HG02938 (cell line): Measurements from ENCODE around the gene SETBP1.
A peak's percentile ranks its signal among the peaks of the same experiment; 100 is the strongest.
"Not testable (repeated sequence)": the region's sequence is repeated elsewhere in the genome, so short reads cannot be mapped to it uniquely, and the experiment has no call there.

Experiments used
- ATAC-seq: cut with Tn5 transposase; IDR thresholded peaks from one replicate; pipeline ENCODE4 v1.9.1; 2021; ENCODE audit warnings: mild to moderate bottlenecking, moderate library complexity; ENCODE audit not compliant: unreplicated experiment

Gene SETBP1

GRCh38 chr18:44786688-44787087, 106.0 kb downstream of the SETBP1 start:
- peak; percentile 93 for ATAC-seq

DNA sequence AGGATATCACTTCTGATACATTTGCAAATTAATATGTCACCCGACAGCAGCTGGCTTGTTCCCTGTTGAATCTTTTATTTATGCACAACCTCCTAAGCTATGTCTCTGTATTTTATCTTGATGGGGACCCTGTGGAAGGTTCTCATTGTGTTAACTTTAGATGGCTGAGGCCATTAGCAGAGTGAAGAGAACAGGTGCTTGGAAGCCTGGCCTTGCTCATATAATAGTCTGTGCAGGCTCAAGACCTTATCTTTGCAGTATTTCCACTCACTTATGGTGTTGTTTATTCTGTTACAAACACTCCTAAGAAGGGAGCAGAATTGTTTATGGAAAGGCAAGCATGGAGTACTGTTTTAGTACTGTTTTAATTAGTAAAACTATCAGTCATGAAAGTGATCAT, 107.6 kb downstream of the SETBP1 start:
- ATAC-seq, result no peak

DNA sequence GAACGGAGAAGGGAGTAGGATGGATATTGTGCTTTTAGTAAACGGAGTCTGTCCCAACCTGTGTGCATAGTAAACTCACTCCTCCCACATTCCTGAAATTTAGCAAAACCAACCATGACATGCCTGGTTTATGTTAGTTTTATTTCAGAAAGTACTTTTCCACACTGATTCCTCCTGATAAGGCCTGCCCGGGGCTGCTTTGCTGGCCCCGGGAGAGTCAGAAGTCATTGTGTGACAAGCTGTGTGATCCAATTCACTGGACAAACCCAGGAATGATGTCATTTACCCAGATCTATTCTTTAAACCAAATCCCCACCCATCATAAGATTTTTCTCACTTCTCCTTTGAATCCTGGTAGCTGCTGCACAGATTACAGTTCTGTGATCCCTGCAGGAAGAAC, 109.0 kb downstream of the SETBP1 start:
- no peak for ATAC-seq

GRCh38 chr18:44790860-44791259, 110.2 kb downstream of the SETBP1 start:
- ATAC-seq, result no peak

DNA sequence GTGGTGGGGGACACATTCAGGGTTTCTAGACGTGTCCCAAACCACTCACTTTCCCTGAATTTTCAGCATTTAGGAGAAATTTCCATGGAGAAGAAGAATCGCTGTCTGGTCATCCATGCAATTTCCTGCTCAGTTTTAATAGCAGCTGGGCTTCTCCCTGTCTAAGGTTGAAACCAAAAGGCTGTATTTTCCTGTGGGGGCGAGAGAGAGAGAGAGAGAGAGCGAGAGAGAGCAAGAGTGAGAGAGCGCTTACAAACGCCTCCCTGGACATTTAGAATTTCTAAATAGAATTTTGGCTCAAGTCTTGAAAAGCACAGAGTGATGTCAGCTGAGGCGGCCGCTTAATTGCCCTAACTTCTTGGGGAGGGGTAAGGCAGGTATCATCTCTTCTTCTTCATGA, 110.8 kb downstream of the SETBP1 start:
- no peak for ATAC-seq

DNA sequence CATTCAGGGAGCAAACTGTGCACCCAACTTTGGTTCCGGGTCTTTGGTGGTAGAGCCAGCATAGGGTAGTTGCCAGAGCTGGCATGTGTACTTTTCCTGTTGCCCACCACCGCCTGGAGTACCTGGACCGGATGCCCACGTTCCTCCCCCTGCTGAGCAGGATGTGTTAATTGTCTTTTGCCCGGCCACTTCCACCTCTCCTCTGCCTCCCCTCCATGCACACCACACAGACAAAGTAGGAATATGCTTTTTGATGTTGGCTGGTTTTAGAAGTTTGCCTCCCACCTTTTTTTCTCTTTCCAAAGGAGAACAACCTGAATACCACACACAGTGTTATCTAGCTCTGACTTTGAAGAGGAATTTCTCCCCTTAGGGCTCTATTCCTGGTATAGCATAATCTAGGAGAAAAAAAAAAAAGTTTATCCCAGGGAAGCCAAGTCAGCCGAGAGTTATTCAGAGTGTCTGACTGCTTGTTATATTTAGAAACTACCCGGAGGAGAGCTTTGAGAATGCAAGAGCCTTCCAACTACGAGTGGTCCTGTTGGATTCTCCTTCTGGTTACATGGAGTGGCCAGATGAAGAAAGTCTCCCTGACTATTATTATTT, 111.9 kb downstream of the SETBP1 start:
- ATAC-seq, result no peak

GRCh38 chr18:44793194-44793593, 112.5 kb downstream of the SETBP1 start:
- no peak for ATAC-seq

DNA sequence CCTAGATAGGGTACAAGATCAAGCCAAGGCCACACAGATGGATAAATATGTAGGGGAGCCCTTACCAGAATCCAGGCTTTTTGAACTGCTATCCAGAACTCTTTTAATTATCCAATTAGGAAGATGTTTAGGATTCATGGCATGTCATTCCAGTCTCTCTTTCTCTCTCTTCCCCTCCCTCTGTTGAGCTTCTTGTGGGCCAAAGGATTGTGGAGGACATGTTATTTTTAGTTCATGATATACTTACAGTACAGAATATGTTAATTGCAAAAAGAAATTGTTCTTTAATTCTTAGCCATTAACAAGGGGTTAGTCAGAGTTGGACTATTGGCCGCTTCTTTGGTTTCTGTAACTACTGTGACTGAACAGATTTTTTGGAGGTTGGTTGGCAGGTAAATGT, 113.0 kb downstream of the SETBP1 start:
- ATAC-seq, result no peak

- no peak for ATAC-seq
Measured at GRCh38 chr18:44795241-44795640, 114.6 kb downstream of the SETBP1 start.

- peak; percentile 34 for ATAC-seq
Measured at GRCh38 chr18:44796429-44797428, 116.0 kb downstream of the SETBP1 start.

DNA sequence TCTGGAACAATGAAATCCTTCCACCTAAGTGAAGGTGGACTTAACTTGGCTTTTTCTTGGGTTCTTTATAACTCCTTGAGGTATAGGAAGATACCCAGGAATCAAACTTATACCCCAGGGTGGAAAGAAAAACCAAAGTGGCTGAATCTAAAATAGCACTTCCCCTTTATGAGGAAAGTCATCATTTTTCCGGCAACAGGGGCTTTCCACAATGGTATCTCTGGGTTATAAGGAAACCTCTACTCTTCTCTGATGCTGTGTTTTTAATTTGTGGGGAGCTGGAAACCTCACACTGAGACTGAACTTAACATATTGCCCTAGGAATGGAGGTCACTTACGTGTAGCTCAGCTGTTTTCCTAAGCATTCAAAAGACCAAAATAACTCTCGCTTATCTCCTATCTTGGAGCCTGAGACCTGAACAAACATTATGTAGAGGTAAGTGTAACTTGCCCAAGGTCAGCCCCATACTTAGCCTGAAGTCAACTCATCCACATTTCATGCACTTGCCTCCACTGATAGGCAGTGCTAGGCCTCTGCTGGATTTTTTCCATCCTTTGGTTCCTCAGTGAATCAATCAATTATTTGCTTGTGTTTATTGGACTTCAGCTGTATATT, 117.9 kb downstream of the SETBP1 start:
- ATAC-seq, result no peak

DNA sequence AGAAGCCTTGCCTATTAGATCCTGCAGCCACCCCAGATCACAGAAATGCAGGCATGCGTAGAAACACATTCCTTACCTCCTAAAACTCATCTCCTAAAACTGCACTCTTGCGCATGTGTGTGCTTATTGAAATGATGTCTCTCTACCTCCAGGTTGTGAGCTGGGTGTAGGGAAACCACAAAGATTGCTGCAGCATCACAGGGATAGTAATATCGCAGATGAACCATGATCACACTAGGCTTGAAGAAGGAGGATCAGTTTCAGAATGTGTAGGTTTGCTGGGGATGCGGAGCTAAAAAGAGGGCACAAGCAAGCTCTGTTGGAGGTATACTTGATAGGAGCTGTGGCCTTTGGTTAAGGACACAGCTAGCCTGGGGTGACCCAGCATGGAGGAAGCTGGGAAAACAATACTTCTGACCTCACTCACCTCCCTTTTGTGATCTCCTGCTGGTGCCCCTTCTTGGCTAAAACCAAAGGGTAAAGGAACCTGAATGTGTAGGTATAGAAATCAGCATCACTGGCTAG, 118.8 kb downstream of the SETBP1 start:
- peak; percentile 43 for ATAC-seq

- ATAC-seq, result peak; percentile 57
Measured at GRCh38 chr18:44799907-44800421, 119.3 kb downstream of the SETBP1 start.

DNA sequence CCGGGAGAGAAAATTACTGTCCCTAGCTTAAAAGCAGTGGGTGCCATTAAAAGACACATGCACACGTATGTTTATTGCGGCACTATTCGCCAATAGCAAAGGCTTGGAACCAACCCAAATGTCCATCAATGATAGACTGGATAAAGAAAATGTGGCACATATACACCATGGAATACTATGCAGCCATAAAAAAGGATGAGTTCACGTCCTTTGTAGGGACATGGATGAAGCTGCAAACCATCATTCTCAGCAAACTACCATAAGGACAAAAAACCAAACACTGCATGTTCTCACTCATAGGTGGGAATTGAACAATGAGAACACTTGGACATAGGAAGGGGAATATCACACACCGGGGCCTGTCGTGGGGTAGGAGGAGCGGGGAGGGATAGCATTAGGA, 120.1 kb downstream of the SETBP1 start:
- not testable (repeated sequence) for ATAC-seq

- no peak for ATAC-seq
Measured at GRCh38 chr18:44801781-44802180, 121.1 kb downstream of the SETBP1 start.

DNA sequence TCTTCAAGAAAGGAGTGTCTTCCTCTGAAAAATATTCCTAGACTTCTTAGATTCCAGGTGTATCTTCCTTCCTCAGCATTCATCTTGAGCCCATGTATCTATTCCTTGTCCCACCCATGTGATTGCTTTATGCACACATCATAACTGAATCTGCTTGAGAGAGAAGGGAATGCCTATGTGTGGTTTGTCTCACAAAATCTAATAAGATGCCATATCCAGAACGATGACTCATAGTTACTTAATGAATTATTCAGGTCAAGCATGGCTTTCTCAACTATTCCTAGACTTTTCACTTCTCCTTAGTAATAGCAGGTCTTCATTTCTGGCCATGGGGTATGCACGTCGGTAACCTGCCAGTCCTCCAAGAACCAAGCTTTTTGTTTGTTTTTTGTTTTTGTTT, 121.8 kb downstream of the SETBP1 start:
- no peak for ATAC-seq

GRCh38 chr18:44803019-44803650, 122.4 kb downstream of the SETBP1 start:
- peak; percentile 33 for ATAC-seq

DNA sequence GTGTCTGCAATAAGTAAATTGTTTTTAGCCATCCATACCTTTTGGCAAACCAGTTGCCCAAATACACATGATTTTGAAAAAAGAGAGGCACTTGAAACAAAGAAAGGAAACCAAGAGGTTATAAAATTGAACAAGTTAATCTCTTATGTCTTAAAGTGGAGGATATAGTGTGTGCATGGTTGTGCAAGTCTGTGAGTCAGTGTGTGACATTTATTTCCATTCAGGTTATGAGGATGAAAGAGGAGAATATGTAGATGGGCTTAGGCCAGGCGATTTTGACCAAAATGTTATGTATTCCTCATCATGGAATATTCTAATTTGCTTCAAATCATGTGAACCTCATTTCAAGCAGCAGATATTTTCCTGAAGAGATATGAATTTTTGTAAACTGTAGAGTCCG, 123.3 kb downstream of the SETBP1 start:
- no peak for ATAC-seq

DNA sequence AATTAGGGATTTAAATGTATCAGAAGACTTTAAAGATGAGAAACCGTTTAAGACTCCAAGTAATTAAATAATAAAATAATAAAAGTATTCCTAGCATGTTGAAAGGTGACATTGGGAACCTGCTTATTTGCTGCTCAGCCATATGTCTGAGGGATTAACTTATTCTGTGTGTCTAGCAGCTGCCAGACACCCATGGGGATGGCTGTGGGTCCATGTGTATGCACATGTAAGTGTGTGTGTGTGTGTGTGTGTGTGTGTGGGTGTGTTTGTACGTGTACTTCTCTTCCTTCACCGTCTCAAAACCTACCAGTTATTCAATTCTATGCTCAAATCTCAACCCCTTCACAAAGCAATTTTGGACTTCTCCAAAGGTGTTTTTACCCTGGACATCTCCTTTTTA, 124.5 kb downstream of the SETBP1 start:
- ATAC-seq, result no peak

GRCh38 chr18:44805643-44806042, 125.0 kb downstream of the SETBP1 start:
- ATAC-seq, result no peak

GRCh38 chr18:44807766-44808165, 127.1 kb downstream of the SETBP1 start:
- no peak for ATAC-seq
